GM12892 (cell line): Measurements from ENCODE around the gene GRXCR2.

Experiments used
- POLR2A ChIP-seq: IDR thresholded peaks from 2 replicates; pipeline ENCODE4 v1.6.1; 2011; ENCODE audit warnings: low read depth, low read length, control low read depth
- POLR2AphosphoS5 ChIP-seq: IDR thresholded peaks from 2 replicates; pipeline ENCODE4 v1.6.1; 2011; ENCODE audit warnings: low read depth, low read length, control low read depth

- TF ChIP-seq POLR2AphosphoS5 = no peak
- no peak for TF ChIP-seq POLR2A
Measured at GRCh38 chr5:145913701-145914100, 40.9 kb upstream of the GRXCR2 start.
